ENCODE data around the gene THG1L.
"Not testable (repeated sequence)": the region's sequence is repeated elsewhere in the genome, so short reads cannot be mapped to it uniquely, and the experiment has no call there.

The THG1L gene

GRCh38 chr5:157687198-157687554 is 44.0 kb upstream of the THG1L start:
- Histone ChIP-seq H3K9me2 (replicated peaks; ENCODE audit: low read depth, low read length) (no peaks in the 10 kb centered on the region), H2AFZ (ENCODE audit: low read length) (no peak overlapping the region), H3K4me3 (ENCODE audit: low read length, poor library complexity, severe bottlenecking) (no peak overlapping the region), H3K79me2 (ENCODE audit: insufficient read depth, low read length) (no peaks in the 10 kb centered on the region), H3K4me2 (ENCODE audit: low read depth, low read length, poor library complexity, severe bottlenecking) (no peak overlapping the region), H3K9me3 (ENCODE audit: insufficient read depth, low read depth, low read length) (no peaks in the 10 kb centered on the region), H3F3A (ENCODE audit: low read depth) (no peaks in the 10 kb centered on the region), H3K9ac (ENCODE audit: low read depth, low read length, poor library complexity, severe bottlenecking) (no peak overlapping the region), H3K27me3 (ENCODE audit: insufficient read depth, low read length, poor library complexity, severe bottlenecking) (no peaks in the 10 kb centered on the region), H3K4me1 (ENCODE audit: insufficient read depth, low read length, poor library complexity, severe bottlenecking) (no peaks in the 10 kb centered on the region), H4K20me1 (ENCODE audit: insufficient read depth, low read length, poor library complexity, severe bottlenecking) (no peaks in the 10 kb centered on the region), H3K36me3 (ENCODE audit: insufficient read depth, low read length) (no peaks in the 10 kb centered on the region)
- TF ChIP-seq CTCF (conservative IDR thresholded peaks at IDR 0.05; ENCODE audit: low read length) = no peak
- no peak for TF ChIP-seq EZH2phosphoT487 (IDR thresholded peaks at IDR 0.05; ENCODE audit: borderline replicate concordance)

GRCh38 chr5:157689942-157690689 is 41.1 kb upstream of the THG1L start:
- Histone ChIP-seq H3K9me3 (ENCODE audit: insufficient read depth, low read depth, low read length) (no peaks in the 10 kb centered on the region), H3K36me3 (ENCODE audit: insufficient read depth, low read length) (no peaks in the 10 kb centered on the region), H3K4me2 (ENCODE audit: low read depth, low read length, poor library complexity, severe bottlenecking) (no peak overlapping the region), H3F3A (ENCODE audit: low read depth) (no peaks in the 10 kb centered on the region), H3K4me3 (ENCODE audit: low read length, poor library complexity, severe bottlenecking) (no peak overlapping the region), H4K20me1 (ENCODE audit: insufficient read depth, low read length, poor library complexity, severe bottlenecking) (no peaks in the 10 kb centered on the region), H3K4me1 (ENCODE audit: insufficient read depth, low read length, poor library complexity, severe bottlenecking) (no peaks in the 10 kb centered on the region), H3K9ac (ENCODE audit: low read depth, low read length, poor library complexity, severe bottlenecking) (no peak overlapping the region), H3K27me3 (ENCODE audit: insufficient read depth, low read length, poor library complexity, severe bottlenecking) (no peaks in the 10 kb centered on the region), H2AFZ (ENCODE audit: low read length) (no peak overlapping the region), H3K9me2 (replicated peaks; ENCODE audit: low read depth, low read length) (no peaks in the 10 kb centered on the region), H3K79me2 (ENCODE audit: insufficient read depth, low read length) (no peaks in the 10 kb centered on the region)
- no peak for TF ChIP-seq EZH2phosphoT487 (IDR thresholded peaks at IDR 0.05; ENCODE audit: borderline replicate concordance)

GRCh38 chr5:157690690-157691433 is 40.4 kb upstream of the THG1L start:
- no peak for TF ChIP-seq CTCF (conservative IDR thresholded peaks at IDR 0.05; ENCODE audit: low read length)
- TF ChIP-seq EZH2phosphoT487 (IDR thresholded peaks at IDR 0.05; ENCODE audit: borderline replicate concordance) = no peak
- Histone ChIP-seq H3K4me3 (ENCODE audit: low read length, poor library complexity, severe bottlenecking) (no peak overlapping the region), H2AFZ (ENCODE audit: low read length) (no peak overlapping the region), H3K9ac (ENCODE audit: low read depth, low read length, poor library complexity, severe bottlenecking) (no peak overlapping the region), H3K27me3 (ENCODE audit: insufficient read depth, low read length, poor library complexity, severe bottlenecking) (no peaks in the 10 kb centered on the region), H3K9me3 (ENCODE audit: insufficient read depth, low read depth, low read length) (no peaks in the 10 kb centered on the region), H3K4me1 (ENCODE audit: insufficient read depth, low read length, poor library complexity, severe bottlenecking) (no peaks in the 10 kb centered on the region), H4K20me1 (ENCODE audit: insufficient read depth, low read length, poor library complexity, severe bottlenecking) (no peaks in the 10 kb centered on the region), H3K9me2 (replicated peaks; ENCODE audit: low read depth, low read length) (no peaks in the 10 kb centered on the region), H3K4me2 (ENCODE audit: low read depth, low read length, poor library complexity, severe bottlenecking) (no peak overlapping the region), H3K36me3 (ENCODE audit: insufficient read depth, low read length) (no peaks in the 10 kb centered on the region), H3F3A (ENCODE audit: low read depth) (no peaks in the 10 kb centered on the region), H3K79me2 (ENCODE audit: insufficient read depth, low read length) (no peaks in the 10 kb centered on the region)

GRCh38 chr5:157693816-157694215 is 37.4 kb upstream of the THG1L start:
- not testable (repeated sequence) for H4K20me1 ChIP-seq (ENCODE audit: insufficient read depth, low read length, poor library complexity, severe bottlenecking); H3K9me2 ChIP-seq (replicated peaks; ENCODE audit: low read depth, low read length); H3K36me3 ChIP-seq (ENCODE audit: insufficient read depth, low read length); H3K27me3 ChIP-seq (ENCODE audit: insufficient read depth, low read length, poor library complexity, severe bottlenecking); H3F3A ChIP-seq (ENCODE audit: low read depth); H3K4me3 ChIP-seq (ENCODE audit: low read length, poor library complexity, severe bottlenecking); H3K4me1 ChIP-seq (ENCODE audit: insufficient read depth, low read length, poor library complexity, severe bottlenecking); H2AFZ ChIP-seq (ENCODE audit: low read length); H3K9ac ChIP-seq (ENCODE audit: low read depth, low read length, poor library complexity, severe bottlenecking); H3K9me3 ChIP-seq (ENCODE audit: insufficient read depth, low read depth, low read length); H3K4me2 ChIP-seq (ENCODE audit: low read depth, low read length, poor library complexity, severe bottlenecking); H3K79me2 ChIP-seq (ENCODE audit: insufficient read depth, low read length)

- not testable (repeated sequence) for H2AFZ ChIP-seq (ENCODE audit: low read length); H4K20me1 ChIP-seq (ENCODE audit: insufficient read depth, low read length, poor library complexity, severe bottlenecking); H3K9me3 ChIP-seq (ENCODE audit: insufficient read depth, low read depth, low read length); H3K36me3 ChIP-seq (ENCODE audit: insufficient read depth, low read length); H3K9me2 ChIP-seq (replicated peaks; ENCODE audit: low read depth, low read length); H3K4me3 ChIP-seq (ENCODE audit: low read length, poor library complexity, severe bottlenecking); H3K79me2 ChIP-seq (ENCODE audit: insufficient read depth, low read length); H3K9ac ChIP-seq (ENCODE audit: low read depth, low read length, poor library complexity, severe bottlenecking); H3K4me1 ChIP-seq (ENCODE audit: insufficient read depth, low read length, poor library complexity, severe bottlenecking); H3K27me3 ChIP-seq (ENCODE audit: insufficient read depth, low read length, poor library complexity, severe bottlenecking); H3F3A ChIP-seq (ENCODE audit: low read depth); H3K4me2 ChIP-seq (ENCODE audit: low read depth, low read length, poor library complexity, severe bottlenecking)
Measured at GRCh38 chr5:157696154-157696553, 35.1 kb upstream of the THG1L start.

GRCh38 chr5:157698674-157699073 is 32.5 kb upstream of the THG1L start:
- H3K36me3 ChIP-seq (ENCODE audit: insufficient read depth, low read length); H3K79me2 ChIP-seq (ENCODE audit: insufficient read depth, low read length); H4K20me1 ChIP-seq (ENCODE audit: insufficient read depth, low read length, poor library complexity, severe bottlenecking); H3K9me2 ChIP-seq (replicated peaks; ENCODE audit: low read depth, low read length); H3K4me3 ChIP-seq (ENCODE audit: low read length, poor library complexity, severe bottlenecking); H3F3A ChIP-seq (ENCODE audit: low read depth); H3K9me3 ChIP-seq (ENCODE audit: insufficient read depth, low read depth, low read length); H3K9ac ChIP-seq (ENCODE audit: low read depth, low read length, poor library complexity, severe bottlenecking); H3K27me3 ChIP-seq (ENCODE audit: insufficient read depth, low read length, poor library complexity, severe bottlenecking); H3K4me1 ChIP-seq (ENCODE audit: insufficient read depth, low read length, poor library complexity, severe bottlenecking); H3K4me2 ChIP-seq (ENCODE audit: low read depth, low read length, poor library complexity, severe bottlenecking); H2AFZ ChIP-seq (ENCODE audit: low read length): not testable (repeated sequence)
